Lower lobe of right lung (tissue), 2 donors: ENCODE results near the gene RNF20. TPM values are rescaled to one million over a fixed set of nuclear protein-coding genes. Genes with fewer than 3 reads are reported as not detected.
"Not testable (repeated sequence)": the region's sequence is repeated elsewhere in the genome, so short reads cannot be mapped to it uniquely, and the experiment has no call there.

ENCODE experiments used
- ATAC-seq, 2 donors: fragments of 200-7000 bp; cut with Tn5 transposase; one replicate each; pipeline ENCODE4 v1.9.1; 2020 to 2022; ENCODE audit warnings: mild to moderate bottlenecking in 2 of 2, moderate library complexity in 2 of 2
- DNase-seq: peaks from one replicate; pipeline ENCODE4 v3.0.0-alpha.2; 2020
- H3K27ac ChIP-seq: fragments of 200-600 bp; one replicate; pipeline ENCODE4 v1.8.0; 2022
- H3K27me3 ChIP-seq: fragments of 200-600 bp; one replicate; pipeline ENCODE4 v1.8.0; 2022; ENCODE audit warnings: low read depth
- H3K36me3 ChIP-seq: fragments of 200-600 bp; one replicate; pipeline ENCODE4 v1.8.0; 2022; ENCODE audit warnings: mild to moderate bottlenecking
- H3K4me1 ChIP-seq: fragments of 200-600 bp; one replicate; pipeline ENCODE4 v1.8.0; 2022
- H3K4me3 ChIP-seq: fragments of 200-600 bp; one replicate; pipeline ENCODE4 v1.8.0; 2022; ENCODE audit warnings: mild to moderate bottlenecking
- H3K9me3 ChIP-seq: fragments of 200-600 bp; one replicate; pipeline ENCODE4 v1.8.0; 2022
- CTCF ChIP-seq: fragments of 200-600 bp; IDR thresholded peaks from one replicate; pipeline ENCODE4 v1.8.0; 2022; ENCODE audit warnings: antibody characterized with exemption, mild to moderate bottlenecking
- intact Hi-C: fragments of 100-400 bp; cut with DNase I; formaldehyde crosslinking; loops from one replicate; pipeline ENCODE4 v1.11.0; 2022
- total RNA-seq: library from RNA; stranded (reverse); fragmentation: NEBNext Ultra II Directional; extraction: Animal tissue kit (Norgen Biotek cat#: 25700); gene quantifications from one replicate; pipeline ENCODE4 v1.2.1, GENCODE V29; 2021
- donor health status: DM: no; HTN: yes; CAD: no; lungs with severe emphysema.

RNF20 gene
- total RNA-seq, 1 donor from 2014 or later: 50.7 TPM

- Histone ChIP-seq H3K27me3 (no peaks in the 10 kb centered on the region), H3K27ac (no peak overlapping the region), H3K9me3 (no peaks in the 10 kb centered on the region), H3K36me3 (no peaks in the 10 kb centered on the region), H3K4me3 (no peak overlapping the region), H3K4me1 (peaks cover 9% of the 10 kb centered on the region)
- intact Hi-C loops: no loop called here
- no peak for TF ChIP-seq CTCF
- DNase-seq (no peak), ATAC-seq (no peak)
Measured at GRCh38 chr9:101510459-101510858, 23.2 kb upstream of the RNF20 start.

- no peak overlapping the region for H3K4me3 ChIP-seq
- no peak overlapping the region for H3K27ac ChIP-seq
- H3K36me3 ChIP-seq: no peaks in the 10 kb centered on the region
- intact Hi-C loops: no loop called here
- ATAC-seq (no peak), DNase-seq (no peak)
- no peaks in the 10 kb centered on the region for H3K9me3 ChIP-seq
- no peaks in the 10 kb centered on the region for H3K27me3 ChIP-seq
- H3K4me1 ChIP-seq: peaks cover 9% of the 10 kb centered on the region
- no peak for TF ChIP-seq CTCF
Measured at GRCh38 chr9:101511009-101511408, 22.6 kb upstream of the RNF20 start.

- no peak overlapping the region for H3K27ac ChIP-seq
- H3K9me3 ChIP-seq: no peaks in the 10 kb centered on the region
- no peaks in the 10 kb centered on the region for H3K36me3 ChIP-seq
- intact Hi-C loops: no loop called here
- H3K27me3 ChIP-seq: no peaks in the 10 kb centered on the region
- DNase-seq: no peak
- H3K4me1 ChIP-seq: peaks cover 9% of the 10 kb centered on the region
- TF ChIP-seq CTCF: no peak
- H3K4me3 ChIP-seq: no peak overlapping the region
- no peak for ATAC-seq
Measured at GRCh38 chr9:101512116-101512515, 21.5 kb upstream of the RNF20 start.

GRCh38 chr9:101513351-101513750 lies 20.3 kb upstream of the RNF20 start:
- Histone ChIP-seq H3K4me1 (peaks cover 9% of the 10 kb centered on the region), H3K27me3 (no peaks in the 10 kb centered on the region), H3K4me3 (no peak overlapping the region), H3K36me3 (no peaks in the 10 kb centered on the region), H3K27ac (no peak overlapping the region), H3K9me3 (no peaks in the 10 kb centered on the region)
- intact Hi-C loops: no loop called here
- DNase-seq: no peak
- ATAC-seq: no peak
- no peak for TF ChIP-seq CTCF

- peak in 1 of 2 donors; percentile 59 for ATAC-seq
- Histone ChIP-seq H3K27me3 (no peaks in the 10 kb centered on the region), H3K4me3 (no peak overlapping the region), H3K27ac (no peak overlapping the region), H3K4me1 (peaks cover 9% of the 10 kb centered on the region), H3K36me3 (no peaks in the 10 kb centered on the region), H3K9me3 (no peaks in the 10 kb centered on the region)
- TF ChIP-seq CTCF: no peak
- DNase-seq: no peak
- intact Hi-C loops: no loop called here
Measured at GRCh38 chr9:101514071-101514470, 19.6 kb upstream of the RNF20 start.

GRCh38 chr9:101516655-101517054 lies 17.0 kb upstream of the RNF20 start:
- Histone ChIP-seq H3K27me3 (no peaks in the 10 kb centered on the region), H3K36me3 (no peaks in the 10 kb centered on the region), H3K27ac (no peak overlapping the region), H3K4me3 (no peak overlapping the region), H3K4me1 (peaks cover 9% of the 10 kb centered on the region), H3K9me3 (no peaks in the 10 kb centered on the region)
- TF ChIP-seq CTCF: no peak
- DNase-seq: no peak
- intact Hi-C loops: no loop called here
- no peak for ATAC-seq

- ATAC-seq, H3K9me3 ChIP-seq, DNase-seq, H3K4me1 ChIP-seq, H3K27ac ChIP-seq, H3K27me3 ChIP-seq, H3K36me3 ChIP-seq, intact Hi-C loops, H3K4me3 ChIP-seq: not testable (repeated sequence)
Measured at GRCh38 chr9:101518489-101518888, 15.2 kb upstream of the RNF20 start.
